Smooth muscle cell (in vitro differentiated cells): ENCODE measurements around the gene ZWINT. TPM values are rescaled to one million over a fixed set of nuclear protein-coding genes. Genes with fewer than 3 reads are reported as not detected.

ENCODE experiments used
- DNase-seq: peaks from one replicate; lab custom pipeline; 2025; ENCODE audit not compliant: unreplicated experiment; lab: John Stamatoyannopoulos, UW
- H2AFZ ChIP-seq: fragments of 200-600 bp; sonication (generic); 2 replicates; pipeline ENCODE4 v1.6.0; 2016; ENCODE audit warnings: antibody characterized with exemption, low read depth, mild to moderate bottlenecking
- H3F3A ChIP-seq: fragments of 200-600 bp; sonication (generic); 2 replicates; pipeline ENCODE4 v1.6.0; 2017; ENCODE audit warnings: antibody characterized with exemption, low read depth
- H3K27ac ChIP-seq: fragments of 200-600 bp; sonication (generic); 2 replicates; pipeline ENCODE4 v1.5.1; 2016; ENCODE audit warnings: low read depth, mild to moderate bottlenecking
- H3K27me3 ChIP-seq: fragments of 200-600 bp; sonication (generic); 2 replicates; pipeline ENCODE4 v1.6.1; 2016; ENCODE audit warnings: low read depth, mild to moderate bottlenecking
- H3K36me3 ChIP-seq: fragments of 200-600 bp; sonication (generic); 2 replicates; pipeline ENCODE4 v1.5.1; 2016; ENCODE audit warnings: low read depth
- H3K4me1 ChIP-seq: fragments of 200-600 bp; sonication (generic); 2 replicates; pipeline ENCODE4 v1.5.1; 2016; ENCODE audit warnings: low read depth
- H3K4me2 ChIP-seq: fragments of 200-600 bp; sonication (generic); 2 replicates; pipeline ENCODE4 v1.6.0; 2016; ENCODE audit warnings: mild to moderate bottlenecking
- H3K4me3 ChIP-seq: fragments of 200-600 bp; sonication (generic); 2 replicates; pipeline ENCODE4 v1.5.1; 2016; ENCODE audit warnings: mild to moderate bottlenecking
- H3K79me2 ChIP-seq: fragments of 200-600 bp; sonication (generic); 2 replicates; pipeline ENCODE4 v1.6.0; 2016; ENCODE audit warnings: low read depth, mild to moderate bottlenecking
- H3K9ac ChIP-seq: fragments of 200-600 bp; sonication (generic); 2 replicates; pipeline ENCODE4 v1.6.0; 2016; ENCODE audit warnings: low read depth
- H3K9me3 ChIP-seq: fragments of 200-600 bp; sonication (generic); replicated peaks from 2 replicates; pipeline ENCODE4 v1.5.1; 2016; ENCODE audit warnings: low read depth
- H4K20me1 ChIP-seq: fragments of 200-600 bp; sonication (generic); 2 replicates; pipeline ENCODE4 v1.6.0; 2016; ENCODE audit warnings: low read depth
- WGBS: methylation state at CpG from one replicate; pipeline ENCODE4 v1.1.7; 2016; ENCODE audit warnings: low lambda C conversion rate; 5-methylcytosine and 5-hydroxymethylcytosine counted together
- polyA plus RNA-seq: library from polyadenylated mRNA; unstranded; fragments of >200 nt; fragmentation: Nextera tagmentation; extraction: Ambion mirVana; gene quantifications from 2 replicates; pipeline ENCODE4 v1.2.1, GENCODE V29; 2016
- total RNA-seq: library from RNA; depleted of rRNA; stranded (reverse); fragments of >200 nt; gene quantifications from 2 replicates; pipeline ENCODE4 v1.2.3, GENCODE V29; 2014
- TF ChIP-seq, protein P1 (sequence below): fragments of 200-600 bp; sonication (generic); IDR thresholded peaks from 2 replicates; pipeline ENCODE4 v1.5.1; 2017; ENCODE audit warnings: borderline replicate concordance, mild to moderate bottlenecking, antibody characterized with exemption; ENCODE audit not compliant: insufficient read depth, poor library complexity, severe bottlenecking

Gene ZWINT
- total and polyA plus RNA-seq, 2 experiments from 2014 or later = 19.5 to 27.4 TPM

DNA sequence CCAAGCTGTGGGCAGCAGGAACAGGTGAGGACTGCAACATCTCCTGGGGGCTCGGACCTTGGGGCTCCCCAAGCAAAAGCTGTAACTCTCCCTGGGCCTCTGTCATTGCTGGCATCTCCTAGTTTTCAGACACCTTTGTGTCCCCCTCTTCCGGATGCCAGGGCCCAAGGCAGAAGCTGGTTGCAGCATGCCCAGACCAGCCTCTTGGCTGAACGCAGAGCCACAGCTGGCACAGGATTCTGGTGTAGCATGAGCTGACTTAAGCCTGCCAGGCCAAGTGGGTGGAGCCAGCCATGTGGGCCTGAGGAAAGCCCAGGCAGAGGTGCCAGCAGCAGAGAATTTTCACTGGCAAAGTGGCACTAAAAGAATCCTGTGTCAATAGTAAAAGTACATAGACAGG, 43.5 kb downstream of the ZWINT start:
- Histone ChIP-seq H3K9me3 (no peaks in the 10 kb centered on the region), H3K9ac (no peak overlapping the region), H3K27me3 (no peaks in the 10 kb centered on the region), H3K36me3 (no peaks in the 10 kb centered on the region), H4K20me1 (no peaks in the 10 kb centered on the region), H3F3A (no peaks in the 10 kb centered on the region), H2AFZ (no peak overlapping the region), H3K4me2 (no peak overlapping the region), H3K4me3 (no peak overlapping the region), H3K27ac (no peak overlapping the region), H3K79me2 (no peaks in the 10 kb centered on the region), H3K4me1 (no peaks in the 10 kb centered on the region)
- TF ChIP-seq, protein P1, sequence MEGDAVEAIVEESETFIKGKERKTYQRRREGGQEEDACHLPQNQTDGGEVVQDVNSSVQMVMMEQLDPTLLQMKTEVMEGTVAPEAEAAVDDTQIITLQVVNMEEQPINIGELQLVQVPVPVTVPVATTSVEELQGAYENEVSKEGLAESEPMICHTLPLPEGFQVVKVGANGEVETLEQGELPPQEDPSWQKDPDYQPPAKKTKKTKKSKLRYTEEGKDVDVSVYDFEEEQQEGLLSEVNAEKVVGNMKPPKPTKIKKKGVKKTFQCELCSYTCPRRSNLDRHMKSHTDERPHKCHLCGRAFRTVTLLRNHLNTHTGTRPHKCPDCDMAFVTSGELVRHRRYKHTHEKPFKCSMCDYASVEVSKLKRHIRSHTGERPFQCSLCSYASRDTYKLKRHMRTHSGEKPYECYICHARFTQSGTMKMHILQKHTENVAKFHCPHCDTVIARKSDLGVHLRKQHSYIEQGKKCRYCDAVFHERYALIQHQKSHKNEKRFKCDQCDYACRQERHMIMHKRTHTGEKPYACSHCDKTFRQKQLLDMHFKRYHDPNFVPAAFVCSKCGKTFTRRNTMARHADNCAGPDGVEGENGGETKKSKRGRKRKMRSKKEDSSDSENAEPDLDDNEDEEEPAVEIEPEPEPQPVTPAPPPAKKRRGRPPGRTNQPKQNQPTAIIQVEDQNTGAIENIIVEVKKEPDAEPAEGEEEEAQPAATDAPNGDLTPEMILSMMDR = no peak
- no peak for DNase-seq
- 74% methylated on average over 3 of the region's 3 CpGs for WGBS

GRCh38 chr10:56316603-56317002, 44.5 kb downstream of the ZWINT start:
- Histone ChIP-seq H3K4me3 (no peak overlapping the region), H3K4me2 (no peak overlapping the region), H3K4me1 (no peaks in the 10 kb centered on the region), H3K36me3 (no peaks in the 10 kb centered on the region), H3K27me3 (no peaks in the 10 kb centered on the region), H4K20me1 (no peaks in the 10 kb centered on the region), H3K9me3 (no peaks in the 10 kb centered on the region), H2AFZ (no peak overlapping the region), H3K79me2 (no peaks in the 10 kb centered on the region), H3F3A (no peaks in the 10 kb centered on the region), H3K27ac (no peak overlapping the region), H3K9ac (no peak overlapping the region)
- DNase-seq = no peak
- TF ChIP-seq, protein P1 = no peak
